A549 (cell line): ENCODE data around the gene STX8. TPM values are rescaled to one million over a fixed set of nuclear protein-coding genes. Genes with fewer than 3 reads are reported as not detected.
"Not testable (repeated sequence)": the region's sequence is repeated elsewhere in the genome, so short reads cannot be mapped to it uniquely, and the experiment has no call there.

Experiments
- ATAC-seq, 2 experiments: fragments of 200-7000 bp in 1 of 2; fragments of >200 bp in 1 of 2; cut with Nextera tagmentation in 1 of 2; cut with Tn5 transposase in 1 of 2; 3 replicates each; pipeline versions ENCODE4 v1.8.0 to v1.9.1; 2018 to 2020; ENCODE audit warnings: mild to moderate bottlenecking in 1 of 2, moderate library complexity in 1 of 2
- CTCF ChIA-PET: fragments of 300-600 bp; sonication (Branson Sonifier 250); formaldehyde crosslinking; extraction: SDS; loops from one replicate; lab custom pipeline; 2021; ENCODE audit warnings: antibody characterized with exemption, inconsistent platforms; lab: Yijun Ruan, JAX
- POLR2A ChIA-PET: fragments of 350-600 bp; formaldehyde crosslinking; extraction: SDS; loops from one replicate; lab custom pipeline; 2021; ENCODE audit warnings: antibody characterized with exemption, inconsistent platforms; lab: Yijun Ruan, JAX
- DNase-seq, 2 experiments: peaks; one replicate each; pipeline versions ENCODE4 v3.0.0 to v3.0.0-alpha.2; 2011 to 2016; ENCODE audit warnings: low read depth in 1 of 2, low spot score in 1 of 2
- FAIRE-seq: peaks from 2 replicates; lab custom pipeline; 2011; peaks lifted over from hg19 to GRCh38; lab: Jason Lieb, UNC
- H3K27ac ChIP-seq, 2 experiments: fragments of >200 bp; sonication (Bioruptor Twin); formaldehyde crosslinking; 3 replicates each; pipeline ENCODE4 v1.5.1; 2016 to 2017
- H3K4me1 ChIP-seq: fragments of >200 bp; sonication (Bioruptor Twin); formaldehyde crosslinking; 3 replicates; pipeline ENCODE4 v1.6.1; 2016
- H3K4me2 ChIP-seq: fragments of >200 bp; sonication (Bioruptor Twin); formaldehyde crosslinking; 3 replicates; pipeline ENCODE4 v1.6.1; 2016
- H3K4me3 ChIP-seq: fragments of >200 bp; sonication (Bioruptor Twin); formaldehyde crosslinking; 3 replicates; pipeline ENCODE4 v1.5.1; 2016
- H3K9me3 ChIP-seq: fragments of >200 bp; sonication (Bioruptor Twin); formaldehyde crosslinking; 3 replicates; pipeline ENCODE4 v1.6.1; 2016
- BHLHE40 ChIP-seq: IDR thresholded peaks from 2 replicates; pipeline ENCODE4 v1.6.1; 2012; ENCODE audit warnings: low read depth, low read length, inconsistent platforms
- CEBPB ChIP-seq, 2 experiments: fragments of >200 bp in 1 of 2; sonication (Bioruptor Twin) in 1 of 2; formaldehyde crosslinking in 1 of 2; IDR thresholded peaks; 2 replicates each; pipeline ENCODE4 v1.6.1; 2012 to 2016
- CHD2 ChIP-seq: fragments of 150-350 bp; IDR thresholded peaks from 2 replicates; pipeline ENCODE4 v1.6.1; 2014; ENCODE audit warnings: low read length; ENCODE audit not compliant: partially characterized antibody
- CHD4 ChIP-seq: fragments of 200-600 bp; sonication (generic); IDR thresholded peaks from 2 replicates; pipeline ENCODE4 v1.6.1; 2016; ENCODE audit warnings: antibody characterized with exemption, mild to moderate bottlenecking, borderline replicate concordance
- E2F6 ChIP-seq: IDR thresholded peaks from 2 replicates; pipeline ENCODE4 v1.6.1; 2012; ENCODE audit warnings: low read depth, borderline replicate concordance
- EHMT2 ChIP-seq: fragments of 200-600 bp; sonication (generic); IDR thresholded peaks from 2 replicates; pipeline ENCODE4 v1.6.1; 2016; ENCODE audit warnings: antibody characterized with exemption, low read depth, mild to moderate bottlenecking, moderate library complexity
- FOSL2 ChIP-seq, 2 experiments: fragments of 450-650 bp in 1 of 2; fragments of >200 bp in 1 of 2; sonication (Bioruptor Twin) in 1 of 2; formaldehyde crosslinking; IDR thresholded peaks; 2 replicates each; pipeline versions ENCODE4 v1.5.0 to v1.6.1; 2016 to 2020; ENCODE audit warnings: mild to moderate bottlenecking in 1 of 2, moderate library complexity in 1 of 2
- GATA3 ChIP-seq: IDR thresholded peaks from 2 replicates; pipeline ENCODE4 v1.6.1; 2012; ENCODE audit warnings: borderline replicate concordance
- HEYL ChIP-seq: fragments of 250-450 bp; sonication (Bioruptor Pico); IDR thresholded peaks from 2 replicates; pipeline ENCODE4 v1.8.0; 2021; ENCODE audit warnings: mild to moderate bottlenecking, moderate library complexity
- HOXB13 ChIP-seq: fragments of 250-450 bp; sonication (Bioruptor Pico); IDR thresholded peaks from 2 replicates; pipeline ENCODE4 v1.5.0; 2020; ENCODE audit warnings: low read depth, mild to moderate bottlenecking, moderate library complexity
- HOXB5 ChIP-seq: fragments of 250-450 bp; sonication (Bioruptor Pico); IDR thresholded peaks from 2 replicates; pipeline ENCODE4 v1.5.0; 2020; ENCODE audit warnings: mild to moderate bottlenecking, moderate library complexity
- JUNB ChIP-seq: fragments of >200 bp; sonication (Bioruptor Twin); formaldehyde crosslinking; IDR thresholded peaks from 2 replicates; pipeline ENCODE4 v1.6.1; 2016
- KDM1A ChIP-seq: fragments of 200-600 bp; sonication (generic); IDR thresholded peaks from 2 replicates; pipeline ENCODE4 v1.6.1; 2016; ENCODE audit warnings: low read depth, mild to moderate bottlenecking
- NFE2L2 ChIP-seq: fragments of 150-350 bp; conservative IDR thresholded peaks from 2 replicates; pipeline ENCODE4 v1.6.1; 2014; ENCODE audit warnings: low read length
- POLR2A ChIP-seq: IDR thresholded peaks from 2 replicates; pipeline ENCODE4 v1.6.1; 2012; ENCODE audit warnings: mild to moderate bottlenecking, low read length
- RAD21 ChIP-seq, 2 experiments: fragments of >200 bp in 1 of 2; sonication (Bioruptor Twin) in 1 of 2; formaldehyde crosslinking in 1 of 2; IDR thresholded peaks in 1 of 2; conservative IDR thresholded peaks in 1 of 2; 2 replicates in 1 of 2; 3 replicates in 1 of 2; pipeline ENCODE4 v1.6.1; 2012 to 2018; ENCODE audit warnings: inconsistent platforms in 1 of 2
- SMC3 ChIP-seq: fragments of >200 bp; sonication (Bioruptor Twin); formaldehyde crosslinking; IDR thresholded peaks from 3 replicates; pipeline ENCODE4 v1.6.1; 2018; ENCODE audit warnings: inconsistent platforms
- TP53 ChIP-seq: fragments of 250-450 bp; sonication (Bioruptor Pico); IDR thresholded peaks from 2 replicates; pipeline ENCODE4 v1.5.0; 2021; ENCODE audit warnings: mild to moderate bottlenecking, moderate library complexity
- USF2 ChIP-seq: fragments of 450-650 bp; IDR thresholded peaks from 2 replicates; pipeline ENCODE4 v1.6.1; 2014; ENCODE audit warnings: antibody characterized with exemption
- ZNF302 ChIP-seq: fragments of 250-450 bp; sonication (Bioruptor Pico); IDR thresholded peaks from 2 replicates; pipeline ENCODE4 v1.9.0; 2021; ENCODE audit warnings: inconsistent platforms, mild to moderate bottlenecking, moderate library complexity
- WGBS: methylation state at CpG from one replicate; pipeline ENCODE4 v1.1.6; 2017; ENCODE audit errors: missing lambda C conversion rate; 5-methylcytosine and 5-hydroxymethylcytosine counted together
- polyA plus RNA-seq, 4 experiments: library from polyadenylated mRNA; depleted of rRNA in 3 of 4; stranded (reverse); fragments of >200 nt; fragmentation: RNase III in 1 of 4; extraction: RNeasy Plus Mini Kit Qiagen cat#74134 plus additional on column Dnase treatment in 1 of 4; gene quantifications; 2 replicates in 3 of 4; 3 replicates in 1 of 4; pipeline ENCODE4 v1.2.3, GENCODE V29; 2011 to 2017

STX8 gene
- polyA plus RNA-seq, 2 of the 4 experiments (the other 2 are of a cell fraction): 93.6 to 168 TPM

- no peaks in the 10 kb centered on the region for H3K9me3 ChIP-seq
- WGBS: 96% methylated on average over 3 of the region's 3 CpGs
- POLR2A ChIA-PET: interaction anchor here (0.5 to 0.6 kb wide), 2 partner anchors 33 to 125 kb away, joined by 3 to 4 read pairs; no protein-coding TSS in a partner anchor
- H3K27ac ChIP-seq: no peak overlapping the region
- H3K4me1 ChIP-seq: peaks cover 12% of the 10 kb centered on the region
- no peak for TF ChIP-seq BHLHE40
- no peak for TF ChIP-seq FOSL2 (IDR thresholded peaks at IDR 0.05)
- TF ChIP-seq FOSL2 (CRISPR knock-in tag; IDR thresholded peaks at IDR 0.05): no peak
- no peak for TF ChIP-seq SMC3
- no peak for TF ChIP-seq EHMT2
- no peak for TF ChIP-seq E2F6
- TF ChIP-seq CHD2: no peak
- no peak for TF ChIP-seq RAD21 (conservative IDR thresholded peaks at IDR 0.05 in 1 of 2, IDR thresholded peaks at IDR 0.05 in 1 of 2)
- no peak for TF ChIP-seq NFE2L2
- no peak for DNase-seq
- no peak for ATAC-seq
- CTCF ChIA-PET: interaction anchor here (0.6 to 1.2 kb wide), 5 partner anchors 27 to 1267 kb away, joined by 3 to 4 read pairs (median 3); no protein-coding TSS in a partner anchor
- no peak overlapping the region for H3K4me3 ChIP-seq
- H3K4me2 ChIP-seq: no peak overlapping the region
- FAIRE-seq: no peak
These were observed 219.8 kb downstream of the STX8 start for GRCh38 chr17:9355846-9356245.

- POLR2A ChIA-PET, ATAC-seq, H3K4me3 ChIP-seq, FAIRE-seq, H3K4me2 ChIP-seq, H3K4me1 ChIP-seq, H3K27ac ChIP-seq, DNase-seq, H3K9me3 ChIP-seq: not testable (repeated sequence)
- CTCF ChIA-PET: interaction anchor here (0.6 to 1.2 kb wide), 5 partner anchors 28 to 1267 kb away, joined by 3 to 4 read pairs (median 3); no protein-coding TSS in a partner anchor
- 97% methylated on average over 10 of the region's 10 CpGs for WGBS
These were observed 220.4 kb downstream of the STX8 start for GRCh38 chr17:9355231-9355630.

GRCh38 chr17:9350080-9350479 is 225.5 kb downstream of the STX8 start:
- Histone ChIP-seq H3K4me3 (no peak overlapping the region), H3K27ac (peak overlapping the region in 1 of 2 experiments; percentile 43; a peak in 2 of 6 replicates), H3K4me2 (0 out of 3 replicates have a peak overlapping the region, but pooled peaks have one; percentile 12), H3K9me3 (no peaks in the 10 kb centered on the region), H3K4me1 (peaks cover 7% of the 10 kb centered on the region; the same call in 1 of the 3 replicates)
- FAIRE-seq (no peak), DNase-seq (peak in 1 of 2 experiments; percentile 38), ATAC-seq (peak; percentile 80 to 90)
- ChIA-PET CTCF (interaction anchor here (0.6 kb wide), 1 partner anchor 162 kb away, joined by 4 read pairs; no protein-coding TSS in a partner anchor), POLR2A (no interaction called here)
- 54% methylated on average over 6 of the region's 6 CpGs for WGBS
- TF ChIP-seq FOSL2 (IDR thresholded peaks at IDR 0.05) (peak; percentile 21; the same call in 1 of the 2 replicates), FOSL2 (CRISPR knock-in tag; IDR thresholded peaks at IDR 0.05) (no peak), CHD4 (no peak)

GRCh38 chr17:9346296-9346926 is 229.2 kb downstream of the STX8 start:
- DNase-seq (no peak), FAIRE-seq (no peak), ATAC-seq (no peak)
- 89% methylated on average over 5 of the region's 5 CpGs for WGBS
- Histone ChIP-seq H3K27ac (no peak overlapping the region), H3K9me3 (no peaks in the 10 kb centered on the region)
- POLR2A ChIA-PET: no interaction called here
- TF ChIP-seq GATA3: no peak
- TF ChIP-seq, all 56 proteins: peak for 0
- CTCF ChIA-PET: interaction anchor here (1.0 to 1.2 kb wide), 3 partner anchors 12 to 55 kb away, joined by 3 to 4 read pairs (median 3); no protein-coding TSS in a partner anchor
- Histone ChIP-seq H3K4me3 (no peak overlapping the region), H3K4me1 (peaks cover 7% of the 10 kb centered on the region; the same call in 1 of the 3 replicates), H3K4me2 (no peak overlapping the region)

- 88% methylated on average over 5 of the region's 5 CpGs for WGBS
- TF ChIP-seq NFE2L2 (no peak), POLR2A (no peak), JUNB (no peak), ZNF302 (CRISPR knock-in tag) (no peak), GATA3 (no peak), HOXB13 (CRISPR knock-in tag) (no peak), USF2 (no peak), HEYL (CRISPR knock-in tag) (no peak), TP53 (CRISPR knock-in tag) (no peak), HOXB5 (no peak), KDM1A (no peak), CEBPB (IDR thresholded peaks at IDR 0.05) (no peak)
- ChIA-PET CTCF (no interaction called here), POLR2A (no interaction called here)
- no peaks in the 10 kb centered on the region for H3K9me3 ChIP-seq
- ATAC-seq (no peak), DNase-seq (no peak), FAIRE-seq (no peak)
- no peaks in the 10 kb centered on the region for H3K4me1 ChIP-seq
- H3K4me3 ChIP-seq: no peak overlapping the region
- no peak overlapping the region for H3K27ac ChIP-seq
- no peak overlapping the region for H3K4me2 ChIP-seq
These were observed 232.1 kb downstream of the STX8 start for GRCh38 chr17:9343516-9343915.
